ENCODE results near the gene LRP8.

The LRP8 gene

DNA sequence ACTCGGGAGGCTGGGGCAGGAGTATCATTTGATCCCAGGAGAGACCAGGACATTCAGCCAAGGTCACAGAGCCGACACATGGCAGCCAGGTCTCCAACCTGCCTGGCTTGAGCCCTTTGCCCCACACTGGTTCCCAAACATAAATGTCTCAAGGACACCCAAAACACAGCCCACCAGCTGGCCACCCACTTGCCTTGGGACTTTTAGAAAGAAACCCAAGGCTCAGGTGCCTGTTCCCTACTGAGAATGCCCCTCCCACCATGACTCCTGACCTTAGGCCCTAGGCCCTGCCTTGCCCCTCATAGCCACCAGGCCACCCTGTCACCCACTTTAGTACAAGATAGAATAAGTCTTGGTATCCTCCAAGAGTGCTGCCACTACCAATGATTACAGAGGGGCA is 41.9 kb upstream of the LRP8 start:
- Histone ChIP-seq H3K27me3 (ENCODE audit: insufficient read depth, low read length) (peaks cover 8% of the 10 kb centered on the region; the same call in 1 of the 2 replicates), H3K4me1 (ENCODE audit: control insufficient read depth, insufficient read depth, low read length, unreplicated experiment) (no peaks in the 10 kb centered on the region), H3K36me3 (ENCODE audit: insufficient read depth, low read length) (no peaks in the 10 kb centered on the region), H2AFZ (ENCODE audit: low read length, unreplicated experiment) (no peak overlapping the region), H3K27ac (ENCODE audit: low read depth, low read length) (no peak overlapping the region), H3K79me2 (ENCODE audit: control insufficient read depth, insufficient read depth, low read length, unreplicated experiment) (no peaks in the 10 kb centered on the region), H3K4me3 (ENCODE audit: low read depth, low read length) (no peak overlapping the region)

DNA sequence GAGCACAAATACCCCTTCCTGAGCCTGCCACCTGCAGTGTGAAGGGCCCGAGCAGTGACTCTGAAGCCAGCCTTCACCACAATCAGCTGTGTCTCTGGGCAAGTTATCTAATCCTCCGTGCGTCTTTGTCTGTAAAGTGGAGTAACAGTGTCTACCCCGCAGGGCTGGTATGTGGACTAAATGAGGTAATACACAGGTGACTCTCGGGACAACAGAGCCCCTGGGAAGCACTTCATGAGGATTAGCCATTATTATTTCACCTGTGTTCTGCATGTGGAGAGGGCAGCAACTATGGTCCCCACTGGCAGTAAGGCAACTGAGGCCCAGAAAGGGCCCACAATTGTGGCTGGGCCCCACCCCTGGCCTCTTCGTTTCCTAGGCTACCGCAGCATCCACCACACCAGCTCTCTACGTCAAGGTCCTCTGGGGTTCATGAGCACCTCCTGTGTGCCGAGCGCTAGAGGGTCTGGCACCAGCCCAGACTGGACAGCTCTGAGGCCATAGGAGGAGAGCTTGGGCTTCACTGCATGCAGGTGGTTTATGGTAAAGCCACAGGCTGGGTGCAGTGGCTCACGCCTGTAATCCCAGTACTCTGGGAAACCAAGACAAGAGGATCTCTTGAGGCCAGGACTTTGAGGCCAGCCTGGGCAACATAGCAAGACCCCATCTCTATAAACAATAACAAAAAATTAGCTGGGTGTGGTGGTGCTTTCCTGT is 41.3 kb upstream of the LRP8 start:
- Histone ChIP-seq H2AFZ (ENCODE audit: low read length, unreplicated experiment) (no peak overlapping the region), H3K27ac (ENCODE audit: low read depth, low read length) (no peak overlapping the region), H3K27me3 (ENCODE audit: insufficient read depth, low read length) (peaks cover 8% of the 10 kb centered on the region; the same call in 1 of the 2 replicates), H3K36me3 (ENCODE audit: insufficient read depth, low read length) (no peaks in the 10 kb centered on the region), H3K4me1 (ENCODE audit: control insufficient read depth, insufficient read depth, low read length, unreplicated experiment) (no peaks in the 10 kb centered on the region), H3K79me2 (ENCODE audit: control insufficient read depth, insufficient read depth, low read length, unreplicated experiment) (no peaks in the 10 kb centered on the region), H3K4me3 (ENCODE audit: low read depth, low read length) (no peak overlapping the region)

DNA sequence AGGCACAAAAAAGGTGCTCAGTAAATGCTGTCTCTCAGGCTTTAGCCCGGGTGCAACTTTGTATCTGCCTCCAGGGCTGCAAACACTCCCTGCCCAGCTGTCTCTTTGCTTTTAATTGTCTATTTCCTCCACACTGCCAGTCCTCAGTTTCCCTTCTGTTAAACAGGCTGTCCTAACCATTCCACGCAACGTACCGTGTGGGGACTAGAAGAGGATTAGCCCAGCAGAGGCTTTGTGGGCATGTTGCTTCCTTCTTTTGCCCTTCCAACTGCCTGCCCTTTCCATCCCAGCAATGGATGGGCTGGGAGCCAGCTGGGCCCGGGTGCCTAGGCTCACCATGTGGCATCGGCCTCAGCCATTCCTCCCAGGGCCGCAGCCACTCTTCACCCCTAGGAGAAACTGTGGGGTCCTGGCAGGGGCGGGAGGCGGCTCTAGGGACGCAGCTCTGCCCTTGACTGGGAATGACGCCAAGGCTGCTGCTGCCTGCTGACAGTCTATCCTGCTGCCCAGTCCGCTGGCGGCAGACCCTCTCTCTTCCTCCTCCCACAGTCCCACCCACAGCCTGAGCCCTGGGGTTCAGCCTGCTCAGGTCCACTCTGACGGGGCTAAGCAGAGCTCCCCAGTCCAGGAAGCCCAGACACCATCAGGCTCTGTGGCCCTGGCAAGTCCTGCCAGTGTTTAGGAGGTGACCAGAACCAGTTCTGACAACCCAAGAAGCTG is 40.6 kb upstream of the LRP8 start:
- H3K36me3 ChIP-seq (ENCODE audit: insufficient read depth, low read length) = no peaks in the 10 kb centered on the region
- no peak overlapping the region for H2AFZ ChIP-seq (ENCODE audit: low read length, unreplicated experiment)
- peaks cover 8% of the 10 kb centered on the region; the same call in 1 of the 2 replicates for H3K27me3 ChIP-seq (ENCODE audit: insufficient read depth, low read length)
- H3K27ac ChIP-seq (ENCODE audit: low read depth, low read length) = no peak overlapping the region
- no peaks in the 10 kb centered on the region for H3K4me1 ChIP-seq (ENCODE audit: control insufficient read depth, insufficient read depth, low read length, unreplicated experiment)
- H3K79me2 ChIP-seq (ENCODE audit: control insufficient read depth, insufficient read depth, low read length, unreplicated experiment) = no peaks in the 10 kb centered on the region
- H3K4me3 ChIP-seq (ENCODE audit: low read depth, low read length) = no peak overlapping the region

DNA sequence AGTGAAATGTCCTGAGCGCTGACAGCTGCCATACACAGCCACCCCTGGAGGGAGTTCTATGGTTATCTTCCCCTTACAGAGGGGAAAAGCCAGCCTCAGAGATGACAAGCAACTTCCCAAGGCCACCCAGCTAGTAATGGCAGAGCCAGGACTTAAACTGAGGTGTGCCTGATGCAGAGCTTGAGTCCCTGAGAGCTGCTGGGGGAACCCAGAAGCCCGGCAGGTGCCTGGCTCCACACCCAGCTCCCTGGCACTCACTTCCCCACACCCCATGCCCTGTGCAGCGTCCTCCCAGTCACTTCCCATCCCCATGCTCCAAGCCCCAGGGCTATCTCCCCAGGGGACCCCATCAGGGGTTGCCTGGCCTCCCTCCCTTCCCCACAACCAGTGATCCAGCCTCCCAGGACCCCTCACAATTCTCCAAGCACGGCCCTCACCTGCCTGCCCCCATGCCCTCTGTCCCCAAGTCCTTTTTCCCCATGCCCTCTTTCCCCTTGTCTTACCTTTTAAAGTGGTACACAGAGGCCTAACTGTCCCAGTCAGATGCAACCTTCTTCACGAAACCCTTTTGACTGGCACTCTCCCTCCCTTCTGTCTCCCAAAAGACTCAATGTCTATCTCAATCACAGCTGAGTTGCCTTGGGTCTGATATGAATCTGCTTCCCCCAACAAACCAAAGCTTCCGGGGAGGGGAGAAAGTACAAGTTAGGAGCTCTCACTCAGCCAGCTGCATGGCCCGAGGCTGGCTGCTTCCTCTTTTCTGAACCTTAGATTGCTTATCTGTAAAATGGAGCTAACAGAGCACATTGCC is 39.8 kb upstream of the LRP8 start:
- Histone ChIP-seq H3K36me3 (ENCODE audit: insufficient read depth, low read length) (no peaks in the 10 kb centered on the region), H3K27ac (ENCODE audit: low read depth, low read length) (no peak overlapping the region), H3K4me1 (ENCODE audit: control insufficient read depth, insufficient read depth, low read length, unreplicated experiment) (no peaks in the 10 kb centered on the region), H3K4me3 (ENCODE audit: low read depth, low read length) (no peak overlapping the region), H2AFZ (ENCODE audit: low read length, unreplicated experiment) (no peak overlapping the region), H3K79me2 (ENCODE audit: control insufficient read depth, insufficient read depth, low read length, unreplicated experiment) (no peaks in the 10 kb centered on the region), H3K27me3 (ENCODE audit: insufficient read depth, low read length) (peaks cover 8% of the 10 kb centered on the region; the same call in 1 of the 2 replicates)

DNA sequence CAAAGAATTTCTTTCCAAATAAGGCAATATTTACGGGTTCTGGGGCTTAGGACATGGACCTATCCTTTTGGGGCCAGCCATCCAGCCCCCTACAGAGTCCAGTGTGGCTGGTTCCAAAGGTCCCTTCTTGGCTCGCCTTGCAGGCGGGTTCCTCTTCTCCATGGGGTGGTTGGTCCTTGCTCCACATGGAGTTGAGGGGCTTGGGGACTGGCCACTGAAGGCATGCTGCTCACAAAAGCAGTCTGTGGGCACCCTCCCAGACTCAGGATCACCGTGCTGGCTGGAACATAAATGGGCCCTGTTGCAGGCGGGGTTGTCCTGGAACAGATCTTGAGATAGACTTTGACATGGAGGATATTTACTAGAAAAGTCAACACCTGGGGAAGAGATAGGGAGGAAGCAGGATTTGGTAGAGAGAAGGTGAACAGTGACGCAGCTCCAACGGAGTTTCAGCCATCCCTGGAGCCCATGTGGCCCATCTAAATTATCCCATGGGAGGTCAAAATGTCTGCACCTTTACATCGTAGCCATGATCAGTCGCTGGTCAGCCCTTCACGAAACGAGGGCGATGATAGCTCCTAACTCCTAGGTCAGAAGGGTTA is 39.1 kb upstream of the LRP8 start:
- Histone ChIP-seq H3K27ac (ENCODE audit: low read depth, low read length) (no peak overlapping the region), H3K4me1 (ENCODE audit: control insufficient read depth, insufficient read depth, low read length, unreplicated experiment) (no peaks in the 10 kb centered on the region), H3K36me3 (ENCODE audit: insufficient read depth, low read length) (no peaks in the 10 kb centered on the region), H3K79me2 (ENCODE audit: control insufficient read depth, insufficient read depth, low read length, unreplicated experiment) (no peaks in the 10 kb centered on the region), H2AFZ (ENCODE audit: low read length, unreplicated experiment) (no peak overlapping the region), H3K4me3 (ENCODE audit: low read depth, low read length) (no peak overlapping the region), H3K27me3 (ENCODE audit: insufficient read depth, low read length) (peaks cover 8% of the 10 kb centered on the region; the same call in 1 of the 2 replicates)

DNA sequence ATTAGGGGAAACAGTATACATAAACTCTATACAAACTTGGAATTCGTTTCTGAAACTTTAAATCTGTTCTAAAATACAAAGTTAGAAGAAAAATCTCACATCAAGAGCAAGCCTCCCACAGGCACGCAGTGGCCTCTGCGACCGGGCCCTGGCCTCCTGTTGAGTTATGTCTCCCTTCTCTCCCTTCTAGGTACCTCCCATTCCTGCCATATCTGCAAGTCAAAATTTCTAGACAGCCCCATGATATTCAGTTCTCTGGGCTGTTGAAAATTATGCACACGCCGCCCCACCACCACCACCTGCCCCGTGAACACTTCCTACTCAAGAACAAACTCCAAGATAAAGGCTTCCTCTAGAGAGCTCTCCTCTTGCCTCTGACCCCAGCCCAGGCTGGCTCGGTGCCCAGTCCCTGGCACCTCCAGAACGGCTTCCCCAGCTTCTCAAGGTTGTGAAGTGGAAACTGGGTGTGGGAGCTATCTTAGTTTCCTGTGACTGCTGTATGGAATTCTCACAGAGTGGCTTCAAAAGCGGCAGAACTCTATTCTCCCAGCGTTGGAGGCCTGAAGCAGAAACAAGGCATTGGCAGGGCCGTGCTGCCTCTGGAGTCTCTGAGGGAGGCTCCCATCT is 37.7 kb upstream of the LRP8 start:
- Histone ChIP-seq H3K36me3 (ENCODE audit: insufficient read depth, low read length) (no peaks in the 10 kb centered on the region), H3K27ac (ENCODE audit: low read depth, low read length) (no peak overlapping the region), H3K27me3 (ENCODE audit: insufficient read depth, low read length) (peaks cover 8% of the 10 kb centered on the region; the same call in 1 of the 2 replicates), H3K4me1 (ENCODE audit: control insufficient read depth, insufficient read depth, low read length, unreplicated experiment) (no peaks in the 10 kb centered on the region), H2AFZ (ENCODE audit: low read length, unreplicated experiment) (no peak overlapping the region), H3K79me2 (ENCODE audit: control insufficient read depth, insufficient read depth, low read length, unreplicated experiment) (no peaks in the 10 kb centered on the region), H3K4me3 (ENCODE audit: low read depth, low read length) (no peak overlapping the region)

DNA sequence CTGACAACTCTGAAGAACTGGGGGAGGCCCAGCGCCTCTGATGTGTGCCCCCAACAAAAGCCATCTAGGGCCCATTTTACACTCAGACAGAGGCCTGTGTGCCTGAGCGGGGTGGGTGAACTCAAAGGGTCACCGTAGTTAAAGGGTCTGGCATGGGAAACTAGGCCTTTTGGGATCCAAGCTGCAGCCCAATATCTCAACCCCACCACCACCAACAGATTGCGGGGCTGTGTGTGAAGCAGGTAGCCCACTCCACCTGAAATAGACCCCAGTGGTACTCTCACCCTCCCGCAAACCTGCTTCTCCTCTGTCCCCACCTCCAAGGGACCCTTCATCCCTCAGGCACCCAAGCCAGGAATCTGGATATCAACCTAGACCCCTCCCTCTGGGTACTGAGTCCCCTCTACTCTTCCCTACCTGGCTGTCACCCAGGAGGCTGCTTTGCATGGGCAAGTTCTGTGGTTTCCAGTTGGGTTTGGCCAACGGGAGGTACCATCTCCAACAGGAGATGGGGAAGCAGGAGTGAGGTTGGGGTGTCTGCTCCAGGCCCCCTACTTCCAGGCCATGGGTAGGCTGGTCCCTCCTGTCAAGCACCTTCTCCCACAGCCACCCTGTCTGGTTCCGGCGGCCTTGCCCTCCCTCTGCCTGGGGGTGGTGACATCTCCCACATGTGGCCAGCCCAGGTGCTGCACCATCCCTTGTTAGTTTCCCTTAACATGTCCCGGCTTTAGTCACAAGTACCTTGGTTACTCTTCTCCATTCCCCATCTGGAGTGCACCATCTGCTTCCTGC is 35.2 kb upstream of the LRP8 start:
- no peaks in the 10 kb centered on the region for H3K36me3 ChIP-seq (ENCODE audit: insufficient read depth, low read length)
- peaks cover 8% of the 10 kb centered on the region; the same call in 1 of the 2 replicates for H3K27me3 ChIP-seq (ENCODE audit: insufficient read depth, low read length)
- H3K79me2 ChIP-seq (ENCODE audit: control insufficient read depth, insufficient read depth, low read length, unreplicated experiment) = no peaks in the 10 kb centered on the region
- no peaks in the 10 kb centered on the region for H3K4me1 ChIP-seq (ENCODE audit: control insufficient read depth, insufficient read depth, low read length, unreplicated experiment)
- no peak overlapping the region for H3K27ac ChIP-seq (ENCODE audit: low read depth, low read length)
- no peak overlapping the region for H2AFZ ChIP-seq (ENCODE audit: low read length, unreplicated experiment)
- no peak overlapping the region for H3K4me3 ChIP-seq (ENCODE audit: low read depth, low read length)

DNA sequence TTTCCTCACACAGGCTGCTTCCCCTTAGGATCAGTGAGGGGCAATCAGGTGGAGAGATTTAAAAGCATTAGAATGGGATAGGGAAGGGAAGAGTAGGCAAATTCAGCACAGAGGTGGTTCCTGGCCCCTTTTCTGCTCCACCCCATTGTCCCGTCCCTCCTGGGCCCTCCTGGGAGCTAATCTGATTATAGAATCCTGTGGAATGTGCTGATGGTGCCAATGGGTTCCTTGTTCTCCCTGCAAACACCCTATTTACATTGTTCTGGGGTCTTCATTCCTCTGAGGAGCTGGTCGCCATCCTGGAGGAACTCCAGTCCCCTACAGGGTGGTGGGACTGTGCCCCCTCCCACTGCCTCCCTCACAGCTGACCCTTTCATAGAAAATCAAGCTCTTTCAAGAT is 34.4 kb upstream of the LRP8 start:
- Histone ChIP-seq H3K36me3 (ENCODE audit: insufficient read depth, low read length) (no peaks in the 10 kb centered on the region), H3K27me3 (ENCODE audit: insufficient read depth, low read length) (peaks cover 6% of the 10 kb centered on the region; the same call in 1 of the 2 replicates), H3K4me1 (ENCODE audit: control insufficient read depth, insufficient read depth, low read length, unreplicated experiment) (no peaks in the 10 kb centered on the region), H2AFZ (ENCODE audit: low read length, unreplicated experiment) (no peak overlapping the region), H3K27ac (ENCODE audit: low read depth, low read length) (no peak overlapping the region), H3K79me2 (ENCODE audit: control insufficient read depth, insufficient read depth, low read length, unreplicated experiment) (no peaks in the 10 kb centered on the region), H3K4me3 (ENCODE audit: low read depth, low read length) (no peak overlapping the region)

DNA sequence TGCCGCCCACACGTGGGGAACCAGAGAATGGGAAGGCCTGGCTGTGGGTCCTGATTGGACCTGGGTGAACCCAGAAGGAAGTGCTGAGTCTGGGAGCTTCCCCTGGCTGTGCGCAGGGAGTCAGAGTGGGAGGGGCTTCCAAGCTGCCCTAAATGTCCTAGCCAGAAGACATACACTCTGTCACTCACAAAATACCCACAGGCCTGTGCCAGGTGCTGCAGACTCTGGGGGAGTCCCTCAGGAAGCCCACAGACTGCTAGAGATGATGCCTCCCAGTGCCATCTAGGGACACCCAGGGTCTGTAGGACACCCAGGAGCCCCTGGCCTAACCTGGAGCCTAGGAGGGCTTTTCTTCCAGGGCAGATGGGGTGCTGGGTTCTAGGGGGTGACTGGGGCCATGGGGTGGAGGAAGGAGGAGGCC is 33.7 kb upstream of the LRP8 start:
- peaks cover 5% of the 10 kb centered on the region for H3K27me3 ChIP-seq (ENCODE audit: insufficient read depth, low read length)
- no peaks in the 10 kb centered on the region for H3K79me2 ChIP-seq (ENCODE audit: control insufficient read depth, insufficient read depth, low read length, unreplicated experiment)
- no peak overlapping the region for H2AFZ ChIP-seq (ENCODE audit: low read length, unreplicated experiment)
- no peaks in the 10 kb centered on the region for H3K36me3 ChIP-seq (ENCODE audit: insufficient read depth, low read length)
- no peak overlapping the region for H3K27ac ChIP-seq (ENCODE audit: low read depth, low read length)
- H3K4me3 ChIP-seq (ENCODE audit: low read depth, low read length) = no peak overlapping the region
- no peaks in the 10 kb centered on the region for H3K4me1 ChIP-seq (ENCODE audit: control insufficient read depth, insufficient read depth, low read length, unreplicated experiment)

All from ACC112 (cell line).